ENCODE data around the gene XYLT1.

Gene XYLT1

DNA sequence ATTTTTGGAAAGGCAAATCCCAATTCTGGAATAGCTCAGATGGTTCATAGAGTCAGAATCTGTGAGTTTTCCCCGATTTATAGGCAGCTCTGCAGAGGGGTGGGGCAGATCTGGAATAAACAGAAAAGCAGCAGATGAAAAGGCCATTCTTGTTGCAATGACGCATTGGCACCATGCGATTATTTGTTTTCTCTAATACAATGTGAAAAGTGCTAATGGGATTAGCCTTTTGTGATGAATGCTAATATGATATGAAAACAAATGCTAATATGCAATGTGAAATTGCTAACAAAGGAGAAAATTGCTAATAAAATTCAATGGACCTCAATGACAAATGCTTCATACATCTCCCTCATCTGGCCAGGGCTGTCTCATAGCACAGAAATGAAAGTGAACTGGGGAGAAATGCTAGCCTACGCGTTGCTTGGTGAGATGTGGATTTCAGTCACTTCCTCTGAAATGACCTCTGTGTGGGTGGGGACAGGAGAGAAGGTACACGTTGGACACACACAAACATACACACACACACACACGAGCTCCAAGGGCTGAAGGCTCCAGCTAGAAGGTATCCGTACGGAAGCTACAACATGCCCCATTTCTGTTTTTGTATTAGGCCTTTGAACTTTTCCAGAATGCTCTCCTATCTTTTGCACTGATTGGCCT lies 394.5 kb downstream of the XYLT1 start:
- DNase-seq, result no peak

DNA sequence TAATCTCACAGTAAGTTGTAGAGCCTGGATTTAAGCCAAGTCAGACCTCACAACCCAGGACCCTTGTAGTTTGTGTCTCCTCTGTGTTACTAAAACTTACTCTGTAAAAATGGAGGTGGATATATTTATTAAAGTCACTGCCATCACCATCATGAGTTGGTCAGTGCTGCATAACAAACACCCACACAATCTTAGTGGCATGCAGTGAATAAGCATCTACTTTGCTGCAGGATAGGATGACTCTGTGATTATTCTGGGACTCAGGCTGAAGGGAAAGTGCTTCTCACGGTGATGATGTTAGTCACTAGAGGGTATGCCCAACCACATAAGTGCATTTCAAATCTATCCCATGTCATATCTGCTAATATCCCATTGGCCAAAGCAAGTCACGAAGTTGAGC lies 398.7 kb downstream of the XYLT1 start:
- no peak for DNase-seq

DNA sequence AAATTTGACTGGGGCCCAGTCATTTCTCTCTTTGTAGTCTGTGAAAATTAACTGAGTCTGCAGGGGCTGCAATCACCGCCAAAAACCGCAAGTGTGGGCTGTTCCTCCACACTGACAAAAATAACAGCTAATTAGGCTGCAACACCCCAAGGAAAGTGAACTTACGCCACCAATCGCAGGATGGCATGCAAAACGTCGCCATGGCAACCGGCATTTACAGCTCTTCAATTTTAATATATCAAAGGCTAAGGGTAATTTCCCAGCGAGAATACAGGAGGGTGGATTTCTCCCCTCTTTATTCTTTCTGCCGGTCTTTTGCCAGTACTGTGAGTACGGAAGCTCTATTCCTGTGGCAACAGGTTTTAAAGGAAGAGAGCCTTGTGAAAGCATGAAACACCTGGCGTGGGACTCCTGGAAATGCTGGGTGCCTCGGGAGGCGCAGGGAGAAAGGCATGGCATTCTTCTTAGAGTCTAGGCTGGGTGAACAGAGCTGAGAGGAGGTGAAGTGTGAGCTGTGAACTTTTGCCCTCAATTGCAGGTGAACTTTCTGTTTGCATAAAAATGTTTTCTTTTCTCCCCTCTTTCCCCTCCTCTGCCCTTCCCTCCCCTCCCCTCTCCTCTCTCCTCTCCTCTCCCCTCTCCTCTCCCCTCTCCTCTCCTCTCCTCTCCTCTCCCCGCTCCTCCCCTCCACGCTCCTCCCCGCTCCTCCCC lies 399.7 kb downstream of the XYLT1 start:
- DNase-seq, result peak; percentile 30

- no peak for DNase-seq
These were observed 401.1 kb downstream of the XYLT1 start for GRCh38 chr16:17069681-17070080.

- DNase-seq, result no peak
These were observed 402.2 kb downstream of the XYLT1 start for GRCh38 chr16:17068524-17068923.

- no peak for DNase-seq
These were observed 402.9 kb downstream of the XYLT1 start for GRCh38 chr16:17067882-17068281.

- no peak for DNase-seq
These were observed 407.3 kb downstream of the XYLT1 start for GRCh38 chr16:17063201-17064139.

GRCh38 chr16:17062676-17063075 lies 408.1 kb downstream of the XYLT1 start:
- no peak for DNase-seq

DNA sequence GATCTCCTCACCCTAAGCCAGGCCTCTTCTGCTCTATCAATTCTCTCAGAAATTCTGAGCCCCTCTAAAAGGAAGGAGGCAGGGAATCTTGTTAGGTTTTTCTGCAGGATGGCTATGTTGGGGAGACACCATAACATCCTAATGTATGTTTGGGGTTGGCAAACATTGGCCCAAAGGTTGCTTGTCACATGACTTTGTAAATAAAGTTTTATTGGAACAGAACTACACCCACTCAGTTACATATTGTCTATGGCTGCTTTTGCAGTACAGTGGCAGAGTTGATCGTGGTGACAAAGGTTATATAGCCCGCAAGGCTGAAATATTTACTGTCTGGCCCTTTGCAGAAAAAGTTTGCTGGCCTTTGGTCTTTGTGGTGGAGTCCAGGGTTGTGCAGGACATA lies 409.4 kb downstream of the XYLT1 start:
- no peak for DNase-seq

DNA sequence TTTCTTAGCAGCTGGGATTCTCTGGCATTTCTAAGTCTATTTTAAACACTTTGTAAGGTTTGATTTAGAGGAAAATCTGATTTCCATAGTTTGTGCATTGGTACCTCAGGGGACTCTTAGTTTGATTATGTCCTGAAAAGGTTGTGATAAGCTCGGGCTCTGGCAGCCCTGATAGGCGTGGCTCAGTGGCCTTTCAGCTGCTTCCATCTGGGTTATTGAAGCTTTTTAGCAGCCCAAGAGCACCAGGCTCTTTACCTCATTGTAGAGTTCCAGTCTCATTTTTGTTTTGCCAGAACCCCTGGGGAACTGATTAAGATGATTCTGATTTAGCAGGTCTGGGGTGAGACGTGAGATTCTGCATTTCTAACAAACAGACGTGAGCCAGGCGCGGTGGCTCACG lies 412.3 kb downstream of the XYLT1 start:
- DNase-seq, result no peak

DNA sequence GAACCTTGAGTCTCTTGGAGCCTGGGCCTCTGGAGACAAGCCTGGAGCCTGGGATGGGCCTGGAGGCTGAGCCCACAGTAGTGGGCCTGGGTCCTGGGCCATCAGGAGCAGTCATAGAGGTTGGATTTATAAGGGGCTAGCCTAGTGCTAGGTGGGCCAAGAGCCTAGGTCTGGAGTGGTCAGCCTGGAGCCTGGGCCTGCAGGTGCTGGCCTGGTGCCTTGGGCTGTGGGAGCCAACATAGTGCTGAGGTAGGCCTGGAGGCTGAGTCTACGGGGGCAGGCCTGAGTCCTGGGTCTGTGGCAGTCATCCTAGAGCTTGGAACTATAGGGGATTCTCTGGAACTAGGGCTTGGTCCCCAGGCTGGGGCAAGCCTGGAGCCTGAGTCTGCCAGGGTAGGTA lies 414.1 kb downstream of the XYLT1 start:
- no peak for DNase-seq

GRCh38 chr16:17053536-17054160 lies 417.1 kb downstream of the XYLT1 start:
- DNase-seq, result no peak

All from NCI-H1694 (cell line).